Upper lobe of left lung (tissue), 4 donors: ENCODE measurements around the gene RUNDC1.

Experiments used
- EP300 ChIP-seq, 4 donors: sonication (generic); formaldehyde crosslinking; IDR thresholded peaks; one replicate each; pipeline ENCODE4 v1.5.1; 2017; ENCODE audit warnings: antibody characterized with exemption in 4 of 4, control low read depth in 2 of 4
- POLR2A ChIP-seq, 4 donors: fragments of 450-650 bp; IDR thresholded peaks; one replicate each; pipeline ENCODE4 v1.5.1; 2016 to 2017; ENCODE audit warnings: antibody characterized with exemption in 4 of 4, mild to moderate bottlenecking in 2 of 4
- TF ChIP-seq, protein P1 (sequence below), 6 experiments: fragments of 450-650 bp in 4 of 6; fragments of 200-600 bp in 2 of 6; sonication (generic) in 2 of 6; IDR thresholded peaks; one replicate each; pipeline ENCODE4 v1.5.1; 2016 to 2019; ENCODE audit warnings: antibody characterized with exemption in 6 of 6

DNA sequence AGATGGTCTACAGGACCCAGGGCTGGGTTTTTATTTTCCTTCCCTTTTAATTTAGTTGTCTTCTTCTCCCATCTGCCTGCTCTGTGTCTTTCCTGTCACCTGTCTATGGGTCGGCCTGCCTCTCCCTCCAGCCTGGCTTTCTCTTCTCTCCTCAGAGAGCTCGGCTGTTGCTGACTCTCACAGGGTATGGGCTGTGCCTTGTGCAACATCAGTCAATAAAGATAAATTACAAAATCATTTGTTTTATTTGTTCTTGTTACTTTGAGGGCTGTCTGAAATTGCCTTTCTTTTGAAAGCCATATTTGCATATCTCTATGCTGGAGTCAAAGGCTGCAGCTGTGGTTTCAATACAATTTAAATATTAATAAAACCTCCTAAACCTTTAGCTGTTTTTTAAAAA lies 60.3 kb downstream of the RUNDC1 start:
- TF ChIP-seq, protein P1, sequence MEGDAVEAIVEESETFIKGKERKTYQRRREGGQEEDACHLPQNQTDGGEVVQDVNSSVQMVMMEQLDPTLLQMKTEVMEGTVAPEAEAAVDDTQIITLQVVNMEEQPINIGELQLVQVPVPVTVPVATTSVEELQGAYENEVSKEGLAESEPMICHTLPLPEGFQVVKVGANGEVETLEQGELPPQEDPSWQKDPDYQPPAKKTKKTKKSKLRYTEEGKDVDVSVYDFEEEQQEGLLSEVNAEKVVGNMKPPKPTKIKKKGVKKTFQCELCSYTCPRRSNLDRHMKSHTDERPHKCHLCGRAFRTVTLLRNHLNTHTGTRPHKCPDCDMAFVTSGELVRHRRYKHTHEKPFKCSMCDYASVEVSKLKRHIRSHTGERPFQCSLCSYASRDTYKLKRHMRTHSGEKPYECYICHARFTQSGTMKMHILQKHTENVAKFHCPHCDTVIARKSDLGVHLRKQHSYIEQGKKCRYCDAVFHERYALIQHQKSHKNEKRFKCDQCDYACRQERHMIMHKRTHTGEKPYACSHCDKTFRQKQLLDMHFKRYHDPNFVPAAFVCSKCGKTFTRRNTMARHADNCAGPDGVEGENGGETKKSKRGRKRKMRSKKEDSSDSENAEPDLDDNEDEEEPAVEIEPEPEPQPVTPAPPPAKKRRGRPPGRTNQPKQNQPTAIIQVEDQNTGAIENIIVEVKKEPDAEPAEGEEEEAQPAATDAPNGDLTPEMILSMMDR (IDR thresholded peaks at IDR 0.05) = no peak
- TF ChIP-seq POLR2A (IDR thresholded peaks at IDR 0.05) (no peak), EP300 (IDR thresholded peaks at IDR 0.05) (no peak)
